ENCODE data around the gene PLA2G12A.
"Not testable (repeated sequence)": the region's sequence is repeated elsewhere in the genome, so short reads cannot be mapped to it uniquely, and the experiment has no call there.

Gene PLA2G12A

GRCh38 chr4:109728385-109728784 lies 1.5 kb downstream of the PLA2G12A start:
- no peak for FAIRE-seq

GRCh38 chr4:109723110-109723509 lies 6.8 kb downstream of the PLA2G12A start:
- FAIRE-seq: no peak

- no peak for FAIRE-seq
Observed at GRCh38 chr4:109722357-109722756, 7.5 kb downstream of the PLA2G12A start.

GRCh38 chr4:109721033-109721432 lies 8.8 kb downstream of the PLA2G12A start:
- no peak for FAIRE-seq

- FAIRE-seq: no peak
Observed at GRCh38 chr4:109719604-109720003, 10.3 kb downstream of the PLA2G12A start.

GRCh38 chr4:109718759-109719158 lies 11.1 kb downstream of the PLA2G12A start:
- no peak for FAIRE-seq

GRCh38 chr4:109713500-109713899 lies 16.4 kb downstream of the PLA2G12A start:
- FAIRE-seq: no peak

GRCh38 chr4:109708990-109709389 lies 20.9 kb downstream of the PLA2G12A start:
- no peak for FAIRE-seq

- FAIRE-seq: no peak
Observed at GRCh38 chr4:109708435-109708834, 21.4 kb downstream of the PLA2G12A start.

GRCh38 chr4:109703664-109704361 lies 26.1 kb downstream of the PLA2G12A start:
- no peak for FAIRE-seq

- FAIRE-seq: no peak
Observed at GRCh38 chr4:109702950-109703663, 26.8 kb downstream of the PLA2G12A start, which contains the start of gene CASP6. Gene CASP6, minus strand, starts transcription at chr4:109703445. Its CDS starts 50 bp downstream, at chr4:109703395.

GRCh38 chr4:109701566-109702410 lies 28.1 kb downstream of the PLA2G12A start:
- FAIRE-seq: no peak

GRCh38 chr4:109699553-109700225 lies 30.2 kb downstream of the PLA2G12A start:
- no peak for FAIRE-seq

- no peak for FAIRE-seq
Observed at GRCh38 chr4:109698656-109699055, 31.2 kb downstream of the PLA2G12A start.

- no peak for FAIRE-seq
Observed at GRCh38 chr4:109691411-109691920, 38.4 kb downstream of the PLA2G12A start.

GRCh38 chr4:109690690-109691410 lies 39.0 kb downstream of the PLA2G12A start:
- FAIRE-seq: no peak

- FAIRE-seq: no peak
Observed at GRCh38 chr4:109684727-109685126, 45.1 kb downstream of the PLA2G12A start.

GRCh38 chr4:109683621-109684253 lies 46.1 kb downstream of the PLA2G12A start:
- FAIRE-seq: no peak

GRCh38 chr4:109682875-109683274 lies 47.0 kb downstream of the PLA2G12A start:
- no peak for FAIRE-seq

- FAIRE-seq: not testable (repeated sequence)
Observed at GRCh38 chr4:109678925-109679324, 50.9 kb downstream of the PLA2G12A start.

GRCh38 chr4:109678472-109678871 lies 51.4 kb downstream of the PLA2G12A start:
- not testable (repeated sequence) for FAIRE-seq

Data from A204.1 (cell line).